GM18858 (cell line): ENCODE data around the gene PRICKLE3.

Source experiments
- ATAC-seq: cut with Tn5 transposase; IDR thresholded peaks from one replicate; pipeline ENCODE4 v1.9.1; 2021; ENCODE audit not compliant: unreplicated experiment

PRICKLE3 gene

GRCh38 chrX:49186125-49187027 is at the start of gene PRICKLE3:
PRICKLE3 (minus strand) TSS chrX:49186373; CDS start chrX:49186297, 76 bp downstream.
- peak; percentile 19 for ATAC-seq

GRCh38 chrX:49233887-49234555 is 47.8 kb upstream of the PRICKLE3 start:
- ATAC-seq = no peak

GRCh38 chrX:49233176-49233575 is 47.0 kb upstream of the PRICKLE3 start, which contains the start of gene CACNA1F:
CACNA1F (minus strand) TSS chrX:49233340; CDS start chrX:49233309, 31 bp downstream.
- no peak for ATAC-seq

- no peak for ATAC-seq
These were observed 46.4 kb upstream of the PRICKLE3 start for GRCh38 chrX:49232525-49232924.

- no peak for ATAC-seq
These were observed 45.3 kb upstream of the PRICKLE3 start for GRCh38 chrX:49231333-49232000.

GRCh38 chrX:49230500-49231232 is 44.5 kb upstream of the PRICKLE3 start:
- ATAC-seq = no peak

- no peak for ATAC-seq
These were observed 42.0 kb upstream of the PRICKLE3 start for GRCh38 chrX:49228185-49228584.

GRCh38 chrX:49227726-49228125 is 41.6 kb upstream of the PRICKLE3 start:
- no peak for ATAC-seq

- no peak for ATAC-seq
These were observed 40.8 kb upstream of the PRICKLE3 start for GRCh38 chrX:49226946-49227345.

- ATAC-seq = no peak
These were observed 39.7 kb upstream of the PRICKLE3 start for GRCh38 chrX:49225858-49226257.

- ATAC-seq = no peak
These were observed 35.7 kb upstream of the PRICKLE3 start for GRCh38 chrX:49221868-49222267.

- no peak for ATAC-seq
These were observed 33.9 kb upstream of the PRICKLE3 start for GRCh38 chrX:49220100-49220499.

- ATAC-seq = no peak
These were observed 28.9 kb upstream of the PRICKLE3 start for GRCh38 chrX:49214996-49215526.

GRCh38 chrX:49214416-49214815 is 28.2 kb upstream of the PRICKLE3 start:
- no peak for ATAC-seq

GRCh38 chrX:49212861-49213260 is 26.7 kb upstream of the PRICKLE3 start:
- no peak for ATAC-seq

GRCh38 chrX:49212209-49212608 is 26.0 kb upstream of the PRICKLE3 start:
- no peak for ATAC-seq

- ATAC-seq = no peak
These were observed 24.9 kb upstream of the PRICKLE3 start for GRCh38 chrX:49211074-49211473.

- ATAC-seq = no peak
These were observed 24.2 kb upstream of the PRICKLE3 start for GRCh38 chrX:49210406-49210805.

GRCh38 chrX:49209434-49210251 is 23.5 kb upstream of the PRICKLE3 start:
- ATAC-seq = no peak

- no peak for ATAC-seq
These were observed 22.2 kb upstream of the PRICKLE3 start for GRCh38 chrX:49208399-49208798.
